CD4-positive, alpha-beta T cell (primary cell): ENCODE data around the gene OR8I2. TPM values are rescaled to one million over a fixed set of nuclear protein-coding genes. Genes with fewer than 3 reads are reported as not detected.
"Not testable (repeated sequence)": the region's sequence is repeated elsewhere in the genome, so short reads cannot be mapped to it uniquely, and the experiment has no call there.

Source experiments
- ATAC-seq: fragments of 200-7000 bp; cut with Tn5 transposase; one replicate; pipeline ENCODE4 v1.10.0; 2022; ENCODE audit warnings: mild to moderate bottlenecking; ENCODE audit not compliant: poor library complexity
- CTCF ChIA-PET: fragments of 350-600 bp; sonication (Branson Sonifier 250); formaldehyde crosslinking; loops from one replicate; lab custom pipeline; 2021; ENCODE audit warnings: antibody characterized with exemption, inconsistent platforms; lab: Charles Lee
- POLR2A ChIA-PET: fragments of 350-600 bp; sonication (Branson Sonifier 250); formaldehyde crosslinking; loops from one replicate; lab custom pipeline; 2021; ENCODE audit warnings: antibody characterized with exemption, inconsistent platforms; lab: Charles Lee
- DNase-seq, 14 experiments: peaks; one replicate each; pipeline ENCODE4 v3.0.0-alpha.2; 2013 to 2020; ENCODE audit warnings: mixed read lengths in 2 of 14
- H3K27ac ChIP-seq, 2 donors: one replicate each; pipeline versions ENCODE4 v1.5.1 to v1.7.0; 2013; ENCODE audit warnings: low read length in 2 of 2, low read depth in 1 of 2, mild to moderate bottlenecking in 1 of 2
- H3K27me3 ChIP-seq, 2 experiments: 1 replicate in 1 of 2; 2 replicates in 1 of 2; pipeline versions ENCODE4 v1.6.1 to v1.7.0; 2013; ENCODE audit warnings: low read length in 2 of 2, control low read depth in 1 of 2, mild to moderate bottlenecking in 1 of 2, moderate library complexity in 1 of 2; ENCODE audit not compliant: insufficient read depth in 2 of 2, control insufficient read depth in 1 of 2
- H3K36me3 ChIP-seq: one replicate; pipeline ENCODE4 v1.6.1; 2013; ENCODE audit warnings: low read length, control low read depth; ENCODE audit not compliant: insufficient read depth
- H3K4me1 ChIP-seq: one replicate; pipeline ENCODE4 v1.6.1; 2013; ENCODE audit warnings: low read length, control low read depth; ENCODE audit not compliant: insufficient read depth
- H3K4me3 ChIP-seq: one replicate; pipeline ENCODE4 v1.5.1; 2013; ENCODE audit warnings: mild to moderate bottlenecking, low read length, moderate library complexity
- H3K9me3 ChIP-seq, 2 experiments: 1 replicate in 1 of 2; 2 replicates in 1 of 2; pipeline versions ENCODE4 v1.6.1 to v1.7.0; 2013; ENCODE audit warnings: low read length in 2 of 2, mild to moderate bottlenecking in 2 of 2, control low read depth in 1 of 2, moderate library complexity in 1 of 2; ENCODE audit not compliant: control insufficient read depth in 1 of 2, insufficient read depth in 1 of 2
- H3K27ac Mint-ChIP-seq: one replicate; pipeline ENCODE4 v1.8.0; 2020; ENCODE audit warnings: mixed read lengths
- H3K27me3 Mint-ChIP-seq: one replicate; pipeline ENCODE4 v1.8.0; 2021; ENCODE audit warnings: mixed read lengths
- H3K36me3 Mint-ChIP-seq: one replicate; pipeline ENCODE4 v1.8.0; 2021; ENCODE audit warnings: low read depth, mixed read lengths
- H3K4me1 Mint-ChIP-seq: one replicate; pipeline ENCODE4 v1.8.0; 2021; ENCODE audit warnings: low read depth, mixed read lengths
- H3K4me3 Mint-ChIP-seq: one replicate; pipeline ENCODE4 v1.8.0; 2020; ENCODE audit warnings: mild to moderate bottlenecking, mixed read lengths
- H3K9me3 Mint-ChIP-seq: one replicate; pipeline ENCODE4 v1.8.0; 2020; ENCODE audit warnings: mixed read lengths
- intact Hi-C, 2 experiments: fragments of 100-400 bp; cut with DNase I in 1 of 2; cut with micrococcal nuclease in 1 of 2; formaldehyde crosslinking; loops; one replicate each; pipeline versions ENCODE4 v1.15.1 to v1.9.0; 2023 to 2025; cut with DNase I, micrococcal nuclease
- total RNA-seq, 174 experiments: library from RNA in 2 of 174; stranded (reverse) in 2 of 174; gene quantifications; one replicate each; pipeline ENCODE4 v1.2.3 and lab custom pipeline; 2021 to 2026
- TF ChIP-seq, protein P1 (sequence below): fragments of 200-600 bp; IDR thresholded peaks from one replicate; pipeline ENCODE4 v1.8.0; 2022; ENCODE audit warnings: antibody characterized with exemption, mild to moderate bottlenecking

OR8I2 gene
- total RNA-seq, 2 experiments from 2014 or later, result not detected

DNA sequence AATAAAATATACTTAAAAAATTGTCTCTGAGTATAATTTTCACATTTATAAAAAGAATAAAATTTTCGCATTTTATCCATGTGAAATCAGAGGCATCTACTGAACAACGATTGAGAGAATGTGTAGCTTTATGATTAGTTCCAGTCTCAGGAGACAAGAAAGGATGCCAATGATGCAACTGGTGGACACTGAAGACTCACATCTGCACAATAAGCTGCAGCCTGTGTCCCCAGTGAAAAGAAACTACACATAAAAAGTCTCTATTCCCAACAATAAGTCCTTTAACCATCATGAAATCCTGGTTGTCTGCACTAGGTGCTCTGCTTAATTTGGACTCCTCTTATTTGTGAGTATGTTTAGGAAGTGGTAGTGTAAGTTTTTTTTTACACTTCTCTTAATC, 43.6 kb upstream of the OR8I2 start:
- no peak overlapping the region for H3K4me3 ChIP-seq
- no peaks in the 10 kb centered on the region for H3K4me1 ChIP-seq
- peaks cover 15% of the 10 kb centered on the region for H3K9me3 Mint-ChIP-seq
- intact Hi-C loops, result no loop called here
- H3K27me3 ChIP-seq, result no peaks in the 10 kb centered on the region
- no peaks in the 10 kb centered on the region for H3K27me3 Mint-ChIP-seq
- DNase-seq (no peak), ATAC-seq (no peak)
- no peaks in the 10 kb centered on the region for H3K4me1 Mint-ChIP-seq
- no peaks in the 10 kb centered on the region for H3K36me3 ChIP-seq
- H3K27ac Mint-ChIP-seq, result no peak overlapping the region
- no peak overlapping the region for H3K4me3 Mint-ChIP-seq
- H3K36me3 Mint-ChIP-seq, result no peaks in the 10 kb centered on the region
- H3K9me3 ChIP-seq, result peaks cover 3 to 7% of the 10 kb centered on the region in 2 experiments
- no peak overlapping the region for H3K27ac ChIP-seq
- POLR2A ChIA-PET, result no interaction called here
- CTCF ChIA-PET, result no interaction called here
- TF ChIP-seq, protein P1, sequence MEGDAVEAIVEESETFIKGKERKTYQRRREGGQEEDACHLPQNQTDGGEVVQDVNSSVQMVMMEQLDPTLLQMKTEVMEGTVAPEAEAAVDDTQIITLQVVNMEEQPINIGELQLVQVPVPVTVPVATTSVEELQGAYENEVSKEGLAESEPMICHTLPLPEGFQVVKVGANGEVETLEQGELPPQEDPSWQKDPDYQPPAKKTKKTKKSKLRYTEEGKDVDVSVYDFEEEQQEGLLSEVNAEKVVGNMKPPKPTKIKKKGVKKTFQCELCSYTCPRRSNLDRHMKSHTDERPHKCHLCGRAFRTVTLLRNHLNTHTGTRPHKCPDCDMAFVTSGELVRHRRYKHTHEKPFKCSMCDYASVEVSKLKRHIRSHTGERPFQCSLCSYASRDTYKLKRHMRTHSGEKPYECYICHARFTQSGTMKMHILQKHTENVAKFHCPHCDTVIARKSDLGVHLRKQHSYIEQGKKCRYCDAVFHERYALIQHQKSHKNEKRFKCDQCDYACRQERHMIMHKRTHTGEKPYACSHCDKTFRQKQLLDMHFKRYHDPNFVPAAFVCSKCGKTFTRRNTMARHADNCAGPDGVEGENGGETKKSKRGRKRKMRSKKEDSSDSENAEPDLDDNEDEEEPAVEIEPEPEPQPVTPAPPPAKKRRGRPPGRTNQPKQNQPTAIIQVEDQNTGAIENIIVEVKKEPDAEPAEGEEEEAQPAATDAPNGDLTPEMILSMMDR, result no peak

DNA sequence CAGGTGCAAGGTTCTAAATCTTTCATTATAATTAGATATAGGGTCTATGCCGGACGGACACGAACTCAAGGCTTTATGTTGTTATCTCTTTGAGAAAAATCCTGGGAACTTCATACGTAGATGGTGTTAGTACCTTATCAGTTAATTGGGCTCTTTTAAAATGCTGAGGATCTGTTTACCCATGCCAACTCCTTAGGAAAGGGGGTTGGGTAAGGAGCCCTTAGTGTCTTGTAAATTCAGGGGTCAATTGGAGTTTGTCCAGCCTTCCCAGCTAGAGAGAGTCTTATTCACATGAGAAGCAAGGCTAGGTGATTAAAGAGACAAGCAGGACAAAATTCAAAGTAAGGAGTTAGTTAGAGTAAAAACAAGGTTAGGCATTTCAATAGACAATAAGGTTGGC, 36.7 kb upstream of the OR8I2 start:
- H3K27me3 Mint-ChIP-seq, intact Hi-C loops, CTCF ChIA-PET, H3K4me3 ChIP-seq, H3K4me1 ChIP-seq, H3K27me3 ChIP-seq, H3K4me3 Mint-ChIP-seq, ATAC-seq, H3K4me1 Mint-ChIP-seq, H3K36me3 ChIP-seq, POLR2A ChIA-PET, H3K27ac Mint-ChIP-seq, H3K27ac ChIP-seq, H3K36me3 Mint-ChIP-seq, DNase-seq, H3K9me3 ChIP-seq: not testable (repeated sequence)
- H3K9me3 Mint-ChIP-seq, result peaks cover 13% of the 10 kb centered on the region

DNA sequence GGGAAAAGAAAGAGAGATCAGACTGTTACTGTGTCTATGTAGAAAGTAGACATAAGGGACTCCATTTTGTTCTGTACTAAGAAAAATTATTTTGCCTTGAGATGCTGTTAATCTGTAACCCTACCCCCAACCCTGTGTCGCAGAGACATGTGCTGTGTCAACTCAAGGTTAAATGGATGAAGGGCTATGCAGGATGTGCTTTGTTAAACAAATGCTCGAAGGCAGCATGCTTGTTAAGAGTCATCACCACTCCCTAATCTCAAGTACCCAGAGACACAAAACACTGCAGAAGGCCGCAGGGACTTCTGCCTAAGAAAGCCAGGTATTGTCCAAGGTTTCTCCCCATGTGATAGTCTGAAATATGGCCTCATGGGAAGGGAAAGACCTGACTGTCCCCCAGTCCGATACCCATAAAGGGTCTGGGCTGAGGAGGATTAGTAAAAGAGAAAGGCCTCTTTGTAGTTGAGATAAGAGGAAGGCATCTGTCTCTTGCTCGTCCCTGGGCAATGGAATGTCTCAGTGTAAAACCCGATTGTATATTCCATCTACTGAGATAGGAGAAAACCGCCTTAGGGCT, 35.4 kb upstream of the OR8I2 start:
- H3K36me3 ChIP-seq, ATAC-seq, H3K27ac Mint-ChIP-seq, POLR2A ChIA-PET, H3K4me3 ChIP-seq, H3K9me3 Mint-ChIP-seq, H3K4me3 Mint-ChIP-seq, H3K4me1 ChIP-seq, H3K4me1 Mint-ChIP-seq, H3K27ac ChIP-seq, H3K27me3 Mint-ChIP-seq, H3K9me3 ChIP-seq, CTCF ChIA-PET, DNase-seq, H3K36me3 Mint-ChIP-seq, H3K27me3 ChIP-seq, intact Hi-C loops: not testable (repeated sequence)

DNA sequence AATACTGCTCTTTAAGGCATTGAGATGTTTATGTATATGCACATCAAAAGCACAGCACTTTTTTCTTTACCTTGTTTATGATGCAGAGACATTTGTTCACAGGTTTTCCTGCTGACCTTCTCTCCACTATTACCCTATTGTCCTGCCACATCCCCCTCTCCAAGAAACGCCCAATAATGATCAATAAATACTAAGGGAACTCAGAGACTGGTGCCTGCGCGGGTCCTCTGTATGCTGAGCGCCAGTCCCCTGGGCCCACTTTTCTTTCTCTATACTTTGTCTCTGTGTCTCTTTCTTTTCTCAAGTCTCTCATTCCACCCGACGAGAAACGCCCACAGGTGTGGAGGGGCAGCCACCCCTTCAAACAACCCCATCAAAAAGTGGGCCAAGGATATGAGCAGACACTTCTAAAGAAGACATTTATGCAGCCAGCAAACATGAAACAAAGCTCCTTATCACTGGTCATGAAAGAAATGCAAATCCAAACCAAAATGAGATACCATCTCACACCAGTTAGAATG, 34.8 kb upstream of the OR8I2 start:
- H3K4me1 Mint-ChIP-seq, H3K27ac ChIP-seq, H3K36me3 ChIP-seq, H3K4me3 Mint-ChIP-seq, H3K27me3 Mint-ChIP-seq, ATAC-seq, H3K9me3 Mint-ChIP-seq, H3K4me1 ChIP-seq, H3K4me3 ChIP-seq, H3K9me3 ChIP-seq, intact Hi-C loops, H3K27ac Mint-ChIP-seq, CTCF ChIA-PET, H3K27me3 ChIP-seq, POLR2A ChIA-PET, H3K36me3 Mint-ChIP-seq, DNase-seq: not testable (repeated sequence)
